Activated T-cell treated with anti-CD3 and anti-CD28 coated beads, Interleukin-2, amount 50 U/mL, for 48 hours (primary cell): ENCODE measurements around the gene NRARP.
A peak's percentile ranks its signal among the peaks of the same experiment; 100 is the strongest.

Experiments
- DNase-seq, 2 experiments: peaks; one replicate each; pipeline ENCODE4 v3.0.0-alpha.2; 2020

The NRARP gene

DNA sequence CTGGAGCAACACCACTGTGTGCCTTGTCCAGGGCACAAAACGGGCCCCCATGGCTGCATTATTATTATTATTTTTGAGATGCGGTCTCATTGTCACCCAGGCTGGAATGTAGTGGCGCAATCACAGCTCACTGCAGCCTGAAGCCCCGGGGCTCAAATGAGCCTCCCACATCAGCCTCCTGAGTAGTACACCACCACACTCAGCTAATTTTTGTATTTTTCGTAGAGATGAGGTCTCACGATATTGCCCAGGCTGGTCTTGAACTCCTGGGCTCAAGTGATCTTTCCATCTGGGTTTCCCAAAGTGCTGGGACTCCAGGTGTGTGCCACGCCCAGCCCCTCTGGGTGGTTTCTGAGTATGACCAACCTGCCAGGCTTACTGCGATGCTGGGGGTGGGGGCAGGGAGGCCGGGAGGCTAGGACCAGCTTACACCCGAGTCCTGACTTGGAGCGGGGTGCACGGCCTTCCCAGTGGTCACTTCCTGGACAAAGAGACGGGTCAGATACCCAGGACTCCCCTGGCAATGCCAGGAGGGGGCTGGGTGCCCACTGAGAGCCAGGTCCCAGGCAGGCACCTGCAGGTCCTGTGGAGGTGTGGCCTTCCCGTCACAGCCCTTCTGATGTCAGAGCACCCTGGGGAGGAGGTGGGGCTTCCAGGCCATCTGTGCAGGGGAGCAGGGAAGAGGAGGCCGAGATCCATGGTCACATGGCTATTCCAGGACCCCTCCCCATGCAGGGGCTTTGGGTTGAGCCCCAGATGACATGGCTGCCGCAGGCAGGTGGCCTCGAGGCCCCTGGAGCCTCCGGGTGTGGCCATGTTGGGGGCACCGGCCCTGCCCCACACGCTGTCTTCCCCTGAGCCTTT, 8.3 kb upstream of the NRARP start:
- DNase-seq, result no peak

DNA sequence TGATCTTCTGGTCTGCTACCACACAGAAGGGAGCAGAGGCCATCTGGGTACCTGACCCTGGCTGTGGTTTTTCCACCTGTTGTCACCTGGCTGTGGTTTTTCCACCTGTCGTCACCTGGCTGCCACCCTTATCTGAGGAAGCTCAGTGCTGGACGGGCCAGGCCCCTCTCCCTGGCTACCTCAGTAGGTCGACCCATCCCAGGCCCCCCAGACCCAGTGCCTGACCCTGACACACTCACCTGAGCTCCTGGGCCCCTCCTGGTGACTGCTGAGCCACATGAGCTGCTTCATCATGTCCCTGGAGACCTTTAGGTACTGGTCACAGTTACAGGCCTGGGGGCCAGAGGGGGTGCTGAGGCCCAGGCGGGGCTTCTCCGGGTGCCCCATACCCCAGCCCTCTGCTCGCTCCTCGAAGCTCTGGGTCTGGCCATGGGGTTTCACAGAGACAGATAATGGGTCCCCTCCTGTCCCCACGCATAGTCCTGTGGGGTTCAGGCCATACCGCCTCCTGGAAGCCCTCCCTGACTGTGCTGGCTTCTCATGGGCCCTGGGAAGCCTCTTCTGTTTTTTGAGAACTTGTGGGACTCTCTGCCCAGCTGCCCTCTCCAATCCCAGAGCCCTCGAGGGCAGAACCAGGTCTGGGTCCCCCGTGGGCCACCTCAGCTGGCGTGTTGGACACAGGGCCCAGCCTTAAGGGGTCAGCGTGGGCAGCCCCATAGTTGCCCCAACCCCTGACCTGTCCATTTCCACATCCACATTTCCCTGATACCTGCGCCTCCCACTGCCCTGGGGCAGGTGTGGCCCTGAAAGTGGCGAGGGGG, 7.5 kb upstream of the NRARP start:
- no peak for DNase-seq

DNA sequence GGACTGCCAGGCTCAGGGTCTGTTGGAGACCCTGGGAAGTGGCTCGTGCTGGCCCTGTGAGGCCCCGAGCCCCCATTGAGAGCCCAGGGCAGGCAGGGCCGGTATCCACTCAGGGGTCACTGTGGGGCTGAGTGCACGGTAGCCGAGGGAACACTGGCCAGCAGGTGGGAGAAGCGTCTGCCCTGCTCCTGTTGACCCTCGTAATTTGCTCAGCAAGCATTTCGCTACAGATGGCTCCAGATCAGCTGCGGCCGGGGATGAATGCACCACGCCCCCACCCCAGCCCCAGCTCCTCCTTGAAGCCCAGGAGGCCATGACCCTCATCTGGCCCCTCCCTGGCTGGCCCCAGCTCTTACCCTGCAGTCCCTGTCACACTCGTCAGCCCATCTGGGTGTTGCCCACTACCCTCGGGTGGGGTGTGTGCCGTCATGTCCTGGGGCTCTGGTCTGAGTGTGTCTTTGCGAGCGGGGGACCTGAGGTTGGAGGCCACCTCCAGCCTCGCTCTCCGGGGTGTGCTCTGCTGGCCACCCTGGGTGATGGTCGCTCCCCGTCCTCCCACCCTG, 6.1 kb upstream of the NRARP start:
- DNase-seq, result no peak

DNA sequence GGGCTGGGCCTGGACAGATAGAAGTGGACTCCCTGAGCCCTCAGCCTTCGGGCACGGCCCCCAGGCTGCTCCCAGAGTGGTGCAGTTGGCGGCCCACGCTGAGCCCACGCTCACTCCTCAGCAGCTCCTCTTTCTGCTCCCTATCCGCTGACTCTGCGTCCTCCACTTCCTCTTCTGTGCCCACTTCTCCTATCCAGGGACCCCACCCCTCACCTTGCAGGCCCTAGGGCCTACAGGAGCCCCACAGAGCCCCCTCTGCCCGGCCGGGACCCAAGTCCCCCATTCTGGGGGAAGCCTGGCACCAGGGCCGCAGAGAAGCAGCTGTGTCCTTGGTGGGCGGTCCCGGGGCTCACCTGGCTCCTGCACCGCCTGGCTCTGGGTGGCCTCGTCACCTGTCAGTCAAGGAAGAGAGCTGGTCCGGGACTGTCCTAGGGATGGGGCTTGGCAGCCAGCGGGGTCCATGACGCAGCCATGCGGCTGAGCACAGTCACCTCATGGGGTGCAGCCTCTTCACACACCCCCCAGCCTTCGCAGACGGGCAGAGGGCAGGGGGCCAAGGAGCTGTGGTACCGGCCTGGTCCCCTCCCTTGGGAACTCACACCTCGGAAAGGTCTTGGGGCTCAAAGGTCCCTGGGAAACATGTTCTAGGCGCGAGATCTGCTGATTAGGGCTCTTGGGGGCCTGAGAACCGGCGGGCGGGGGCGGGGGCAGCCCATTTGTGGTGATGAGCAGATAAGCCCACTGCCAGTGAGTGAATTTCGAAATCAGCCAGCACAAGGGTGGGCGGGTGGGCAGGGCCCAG, 5.4 kb upstream of the NRARP start:
- DNase-seq, result no peak

DNA sequence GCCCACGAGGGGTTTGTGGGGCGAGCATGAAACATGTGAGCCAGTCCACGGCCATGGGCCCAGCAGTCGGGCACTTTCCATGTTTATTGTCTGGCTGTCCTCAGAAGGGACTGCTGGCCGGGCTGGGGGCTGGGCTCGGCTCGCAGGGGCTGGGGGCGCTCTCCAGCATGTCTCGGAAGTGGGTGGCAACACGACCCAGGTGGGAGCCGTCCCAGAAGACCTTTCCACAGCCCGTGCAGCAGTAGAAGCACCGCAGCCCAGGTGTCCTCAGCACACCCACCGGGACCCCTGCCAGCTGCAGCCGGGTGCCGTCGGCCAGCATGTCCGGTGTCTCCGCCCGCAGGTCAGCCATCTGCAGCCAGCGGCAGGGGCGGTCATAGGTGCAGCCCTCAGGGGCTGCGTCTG, 4.8 kb upstream of the NRARP start:
- DNase-seq, result no peak

DNA sequence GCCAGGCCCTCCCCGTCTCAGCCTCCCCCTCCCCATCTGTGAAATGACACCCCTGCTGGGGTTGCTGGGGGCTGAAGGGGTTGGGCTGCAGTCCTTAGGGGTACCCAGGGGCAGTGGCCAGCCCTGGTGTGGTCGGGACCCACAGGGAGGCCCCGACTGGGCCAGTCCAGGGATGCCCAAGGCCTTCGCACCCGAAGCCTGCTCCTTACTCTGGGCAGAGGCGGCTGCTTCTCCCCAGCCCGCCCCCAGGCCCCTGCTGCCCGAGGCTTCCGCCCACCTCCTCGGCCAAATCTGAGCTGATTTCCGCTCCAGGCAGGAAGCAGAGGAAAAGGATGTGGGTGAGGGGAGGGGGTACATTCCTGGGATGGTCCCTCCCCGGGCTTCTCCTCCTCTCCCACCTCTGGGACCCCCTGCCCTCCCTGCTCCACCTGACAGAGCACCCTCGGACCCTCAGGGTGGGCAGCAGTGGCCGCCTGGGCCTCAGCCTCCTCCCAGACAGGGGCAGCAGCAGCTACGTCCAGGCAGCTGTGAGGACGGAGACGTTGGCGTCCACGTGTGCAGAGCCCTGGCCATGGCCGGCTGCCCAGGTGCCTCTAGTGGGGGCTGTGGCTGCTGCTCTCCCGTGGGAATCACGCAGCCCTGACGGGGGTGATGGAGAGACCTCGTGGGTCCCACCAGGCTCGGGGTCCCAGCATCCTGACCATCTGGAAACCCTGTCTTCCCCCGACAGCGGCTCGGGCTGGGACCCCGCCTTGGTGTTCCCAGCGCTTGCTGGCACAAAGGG, 4.2 kb upstream of the NRARP start:
- no peak for DNase-seq

DNA sequence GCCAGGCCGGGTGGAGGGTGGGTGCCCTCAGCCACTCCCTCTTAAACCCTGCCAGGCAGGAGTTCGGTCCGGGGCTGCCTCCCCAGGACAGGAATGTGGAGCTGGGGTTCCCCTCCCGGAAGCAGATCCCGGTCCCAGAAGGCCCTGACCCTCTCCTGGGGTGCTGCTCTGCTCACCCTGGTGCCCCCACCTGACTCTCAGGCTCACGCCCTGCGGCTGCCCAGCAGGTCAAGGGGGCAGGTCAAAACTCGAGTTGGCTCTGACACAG, 3.7 kb upstream of the NRARP start:
- no peak for DNase-seq

DNA sequence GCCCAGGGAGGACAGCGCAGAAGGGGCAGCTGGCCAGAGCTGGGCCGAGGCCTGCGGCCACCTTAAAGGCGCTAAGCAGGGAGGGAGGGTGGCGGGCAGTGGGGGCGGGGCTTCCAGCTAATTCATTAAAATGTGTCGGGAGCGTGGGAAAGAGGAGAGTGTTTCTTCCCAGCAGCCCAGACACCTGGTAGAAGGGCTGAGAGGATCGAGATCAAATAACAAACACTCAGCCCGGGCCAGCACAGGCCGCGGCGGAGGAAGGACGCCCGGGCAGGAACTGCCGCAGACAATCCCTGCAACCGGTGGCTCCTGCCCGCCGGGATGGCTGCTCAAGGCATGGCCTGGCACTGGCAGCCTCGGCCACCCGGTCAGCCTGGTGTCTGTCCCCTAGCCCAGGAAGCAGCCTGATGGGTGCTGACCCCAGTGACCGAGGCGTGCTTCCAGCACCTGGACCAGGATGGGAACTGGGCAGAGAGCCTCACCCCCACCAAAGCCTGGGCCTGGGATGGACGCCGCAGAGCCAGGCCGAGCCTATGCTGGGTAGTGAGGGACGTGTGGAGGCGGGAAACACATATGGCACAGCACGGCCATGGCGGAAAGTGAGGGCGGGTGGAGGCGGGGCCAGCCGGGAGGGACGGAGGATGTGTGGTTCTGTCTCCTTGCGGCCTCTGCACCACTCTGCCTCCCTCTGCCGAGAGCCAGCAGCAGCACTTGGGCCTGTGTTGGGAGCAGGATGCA, 3.2 kb upstream of the NRARP start:
- DNase-seq, result peak; percentile 78 to 84

DNA sequence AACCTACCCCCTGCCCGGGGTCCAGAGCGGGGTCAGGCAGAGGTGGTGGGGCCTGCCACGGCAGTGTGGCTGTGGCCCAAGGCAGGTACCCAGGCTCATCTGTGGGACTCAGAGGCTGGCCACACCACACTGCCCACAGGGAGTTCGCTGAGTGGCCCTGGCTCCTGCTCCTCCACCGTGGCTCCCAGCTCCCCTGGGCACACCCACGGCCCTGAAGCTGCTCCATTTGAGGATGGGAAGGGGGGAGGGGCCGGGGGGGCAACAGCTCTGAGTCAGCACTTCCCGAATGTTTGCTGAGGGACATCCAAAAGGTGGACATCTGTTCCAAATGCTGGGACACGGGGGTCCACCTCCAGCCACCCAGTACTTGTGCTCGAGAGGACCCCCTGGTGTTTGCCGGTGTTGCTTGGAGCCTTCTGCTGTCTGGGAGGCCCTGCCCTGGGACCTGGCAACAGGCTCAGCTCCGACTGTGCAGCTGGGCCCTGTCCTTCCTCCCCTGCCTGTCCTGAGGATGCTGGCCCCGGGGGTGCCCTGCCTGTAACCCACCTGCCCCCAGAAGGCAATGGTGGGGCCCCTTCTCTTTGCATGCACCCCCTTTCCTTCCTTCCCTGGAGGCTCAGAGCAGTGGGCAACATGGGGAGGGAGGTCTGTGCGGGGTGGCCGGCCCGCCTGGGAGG, 2.5 kb upstream of the NRARP start:
- DNase-seq, result no peak

DNA sequence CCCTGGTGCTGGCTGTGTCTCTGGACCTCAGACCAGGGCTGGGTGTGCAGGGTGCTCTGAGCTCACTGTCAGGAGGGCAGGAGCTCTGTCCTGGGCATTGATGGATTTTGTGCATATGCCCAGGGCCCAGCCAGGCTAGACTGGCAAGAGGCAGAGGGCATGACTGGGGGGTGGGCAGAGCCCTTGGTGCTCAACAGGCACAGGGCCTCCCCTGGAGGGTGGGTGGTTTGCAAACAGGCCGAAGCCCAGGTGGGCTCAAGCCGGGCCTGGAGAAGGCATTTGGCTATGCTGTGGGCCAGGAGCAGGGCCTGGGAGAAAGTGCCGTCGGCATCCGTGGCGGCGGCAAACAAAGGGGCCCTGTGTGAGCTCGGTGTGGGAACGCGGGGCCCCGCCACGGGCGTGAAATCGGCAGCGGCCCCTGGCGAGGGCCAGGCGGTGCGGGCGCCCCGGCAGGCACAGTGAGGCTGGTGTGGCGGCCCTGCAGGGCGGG, 1.9 kb upstream of the NRARP start:
- no peak for DNase-seq

DNA sequence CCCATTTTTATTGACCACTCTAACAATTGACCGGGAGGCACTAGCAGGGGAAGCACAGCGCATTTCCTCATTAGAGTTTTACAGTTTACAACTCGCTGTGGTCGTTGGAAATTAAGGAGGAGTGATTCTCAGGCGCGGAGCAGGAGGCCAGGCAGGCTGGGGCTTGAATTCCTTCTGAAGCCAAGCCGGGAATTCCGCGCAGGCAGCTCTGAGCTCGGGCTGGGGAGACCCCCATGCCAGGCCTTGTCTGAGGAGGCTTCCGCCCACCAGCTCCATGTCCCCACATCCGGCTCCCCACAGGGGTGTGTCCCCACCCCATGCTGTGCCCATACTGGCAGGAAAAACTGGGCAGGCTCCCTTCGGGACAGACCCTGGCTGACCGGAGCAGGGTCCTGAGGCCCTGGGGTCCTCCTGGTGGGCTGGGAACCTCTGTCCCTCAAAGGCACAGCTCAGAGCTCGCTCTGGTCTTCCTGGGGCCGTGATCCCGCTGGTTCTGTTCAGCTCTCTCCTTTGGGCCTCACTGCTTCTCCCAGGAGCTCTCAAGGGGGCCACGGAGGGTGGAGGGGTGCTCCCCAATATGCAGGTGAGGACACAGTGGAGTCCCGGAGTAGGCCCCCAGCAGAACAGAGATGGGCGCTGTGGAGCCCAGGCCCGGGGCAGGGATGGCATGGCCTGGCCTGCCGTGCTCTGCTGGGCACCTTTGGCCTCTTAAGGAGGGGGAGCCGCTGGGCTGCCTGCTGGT, 1.3 kb upstream of the NRARP start:
- no peak for DNase-seq

DNA sequence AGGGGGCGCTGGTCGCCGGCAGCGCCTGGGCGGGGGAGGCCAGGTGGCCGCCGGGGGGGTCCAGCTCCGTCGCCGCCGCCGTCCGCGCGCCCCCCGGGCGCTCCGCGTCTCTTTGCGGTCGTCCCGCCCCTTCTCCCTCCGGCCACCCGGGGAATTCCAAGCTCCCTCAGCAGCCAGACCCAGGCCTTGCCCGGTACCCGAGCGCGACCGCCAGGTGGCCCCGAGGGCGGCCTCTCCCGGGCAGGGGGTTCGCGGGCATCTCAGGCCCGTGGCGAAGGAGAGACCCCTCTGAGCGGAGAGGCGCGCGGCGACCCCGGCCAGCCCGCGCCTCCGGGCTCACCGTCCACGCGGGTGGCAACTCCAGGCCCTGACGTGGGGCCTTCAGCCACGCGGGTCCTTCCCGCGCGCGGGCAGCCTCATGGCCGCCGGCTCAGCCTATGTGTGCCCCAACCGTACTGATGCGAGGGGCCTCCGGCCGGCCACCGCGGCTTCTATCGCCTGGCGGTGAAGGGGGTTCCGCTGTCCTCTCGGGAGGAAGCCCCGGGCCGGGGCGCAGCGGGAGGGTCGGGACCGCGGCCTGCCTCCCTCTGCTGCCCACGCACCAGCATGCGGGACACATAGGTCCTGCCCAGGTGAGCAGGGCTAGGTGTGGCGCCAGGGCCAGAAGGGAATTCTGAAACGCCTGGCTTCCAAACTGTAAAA, 529 bp upstream of the NRARP start:
- peak in 1 of 2 experiments; percentile 52 for DNase-seq

DNA sequence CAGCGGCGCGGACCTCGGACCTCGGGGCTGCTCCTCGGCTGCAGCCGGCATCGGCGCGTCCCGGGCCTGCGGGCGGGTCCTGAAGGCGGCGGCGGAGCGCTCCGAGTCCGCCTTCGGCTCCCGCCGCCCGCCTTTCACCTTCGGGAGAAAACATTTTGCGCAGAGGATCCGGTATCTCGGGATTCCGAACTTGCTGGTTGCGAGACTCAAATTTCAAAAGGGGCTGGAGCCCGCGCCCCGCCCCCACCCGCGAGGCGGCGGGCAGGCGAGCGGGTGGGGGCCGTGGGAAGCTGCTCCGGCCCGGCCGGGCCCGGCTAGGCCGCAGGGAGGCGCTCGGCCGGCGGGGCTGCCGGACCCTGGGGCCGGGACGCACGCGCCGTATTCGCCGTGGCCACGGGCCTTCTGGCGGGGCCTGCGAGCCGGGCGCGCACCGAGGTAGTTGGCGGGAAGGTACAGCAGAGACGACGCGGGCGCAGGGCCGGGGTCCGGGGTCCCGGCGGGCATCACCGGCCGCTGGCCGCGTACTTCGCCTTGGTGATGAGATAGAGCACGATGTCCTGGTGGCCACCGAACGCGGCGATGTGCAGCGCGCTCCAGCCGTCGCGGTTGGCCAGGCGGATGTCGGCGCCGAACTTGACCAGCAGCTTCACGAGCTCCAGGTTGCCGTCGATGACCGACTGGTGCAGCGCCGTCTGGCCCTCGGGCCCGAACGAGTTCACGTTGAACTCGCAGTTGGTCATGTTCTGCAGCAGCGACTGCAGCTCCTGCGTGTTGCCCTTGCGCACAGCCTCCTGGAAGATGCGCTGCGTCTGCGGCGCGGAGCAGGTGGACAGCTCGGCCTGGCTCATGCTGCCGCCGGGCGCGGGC, 757 bp downstream of the NRARP start:
- peak in 1 of 2 experiments; percentile 67 for DNase-seq

DNA sequence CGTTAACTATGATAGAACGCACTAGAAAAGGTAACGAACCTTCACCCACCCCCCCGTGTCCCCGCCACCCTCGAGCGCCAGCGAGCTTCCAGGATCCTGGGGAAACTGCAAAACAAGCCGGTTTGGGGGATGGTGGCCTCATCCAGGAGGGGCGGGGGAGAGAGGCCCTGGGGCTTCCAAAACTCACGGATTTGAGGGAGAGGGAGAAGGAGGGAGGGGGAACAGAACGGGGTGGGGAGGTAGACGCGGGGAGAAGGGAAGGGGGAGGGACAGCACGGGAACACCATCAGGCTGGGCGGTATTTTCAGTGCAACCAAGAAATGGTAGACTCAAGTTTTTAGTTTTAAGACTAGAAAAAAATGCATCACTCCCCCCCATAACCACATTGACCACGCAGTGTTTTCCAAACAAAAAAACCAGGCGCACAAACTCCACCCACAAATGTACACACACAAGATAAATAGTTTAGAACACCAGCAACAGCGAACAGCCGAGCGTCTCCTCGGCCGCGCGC, 1.4 kb downstream of the NRARP start:
- no peak for DNase-seq

DNA sequence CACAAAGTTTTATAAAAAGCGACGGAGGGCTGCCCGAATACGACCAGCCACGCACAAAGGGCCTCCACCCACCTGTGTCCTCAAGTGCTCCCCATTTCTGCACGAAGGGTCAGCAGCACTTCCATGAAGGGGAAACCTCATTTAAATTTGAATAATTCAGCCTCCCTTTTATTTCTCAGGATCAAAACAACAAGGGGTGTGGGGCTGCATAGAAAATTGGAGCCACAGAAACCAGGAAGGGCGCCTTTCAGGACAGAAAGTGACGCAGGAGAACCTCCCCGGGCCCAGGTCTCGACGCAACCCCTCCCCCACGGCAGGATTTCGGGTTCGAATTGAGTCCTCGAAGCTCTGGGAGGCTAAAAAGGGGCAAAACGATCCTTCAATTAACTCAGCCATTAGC, 2.1 kb downstream of the NRARP start:
- DNase-seq, result no peak

DNA sequence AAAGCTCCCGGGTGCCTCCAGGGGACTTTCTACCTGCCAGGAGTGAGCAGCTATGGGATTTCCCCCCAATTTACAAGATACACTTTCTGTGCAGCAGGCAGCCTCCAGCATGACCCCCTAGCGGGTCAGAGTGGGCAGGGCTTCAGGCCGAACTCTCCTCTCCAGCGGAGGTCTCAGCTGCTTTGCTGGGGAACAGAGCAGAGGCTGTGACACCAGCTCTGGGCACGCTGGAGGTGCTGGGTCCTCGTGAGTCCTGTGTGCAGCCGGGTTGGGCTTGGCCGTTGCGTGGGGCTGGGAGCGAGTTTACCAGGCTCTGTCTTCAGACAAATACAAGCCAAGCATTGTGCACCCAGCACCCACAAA, 2.9 kb downstream of the NRARP start:
- no peak for DNase-seq

DNA sequence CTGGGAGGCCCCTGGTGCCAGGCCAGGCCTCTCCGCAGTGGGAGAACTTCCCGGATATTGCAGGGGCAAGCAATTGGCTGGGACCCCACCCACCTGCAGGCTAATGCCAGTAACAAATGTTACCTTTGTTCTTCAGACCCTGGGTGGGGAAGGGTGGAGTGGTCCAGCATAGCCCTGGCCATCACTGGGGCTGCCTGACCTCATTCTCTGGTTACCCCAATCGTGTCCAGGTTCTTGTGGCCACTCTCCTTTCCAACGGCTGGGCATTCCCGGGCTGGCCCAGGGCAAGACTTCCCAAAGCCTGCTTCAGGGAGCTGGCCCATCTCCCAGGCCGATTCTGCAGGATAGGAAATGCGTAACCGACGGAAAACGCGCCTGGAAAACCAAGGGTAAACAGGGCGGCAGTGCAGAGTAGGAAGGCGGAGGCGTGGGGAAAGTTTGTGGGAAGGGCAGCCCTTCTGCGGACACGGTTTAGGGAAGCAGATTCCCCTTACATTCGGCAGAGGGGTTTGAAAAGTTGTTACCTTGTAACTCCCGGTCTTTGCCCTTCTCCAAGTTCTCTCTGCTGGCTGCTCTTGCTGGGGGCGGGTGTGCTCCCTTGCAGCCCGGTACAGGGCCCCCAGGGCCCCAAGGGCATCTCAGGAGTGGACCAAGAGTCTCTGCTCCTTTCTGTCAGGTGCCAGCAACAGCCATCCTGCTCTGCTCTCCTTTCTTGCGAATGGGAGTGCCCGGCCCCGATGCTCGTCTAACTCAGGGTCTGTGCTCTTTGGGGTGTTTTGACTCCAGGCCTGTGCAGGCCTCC, 3.5 kb downstream of the NRARP start:
- DNase-seq, result no peak
